Panc1 (cell line): ENCODE results near the gene DPCD.

Source experiments
- POLR2AphosphoS5 ChIP-seq: IDR thresholded peaks from 2 replicates; pipeline ENCODE4 v1.6.1; 2012; ENCODE audit warnings: mild to moderate bottlenecking, low read depth, low read length, moderate library complexity
- REST ChIP-seq, 2 experiments: IDR thresholded peaks; 2 replicates each; pipeline ENCODE4 v1.6.1; 2011 to 2012; ENCODE audit warnings: low read depth in 2 of 2, control low read depth in 1 of 2, low read length in 1 of 2, mild to moderate bottlenecking in 1 of 2, moderate library complexity in 1 of 2; ENCODE audit not compliant: insufficient read depth in 1 of 2
- SIN3A ChIP-seq: IDR thresholded peaks from 2 replicates; pipeline ENCODE4 v1.6.1; 2012; ENCODE audit warnings: low read depth, mild to moderate bottlenecking, low read length, moderate library complexity, borderline replicate concordance; ENCODE audit not compliant: insufficient read depth
- TCF7L2 ChIP-seq: IDR thresholded peaks from 2 replicates; pipeline ENCODE4 v1.6.1; 2011; ENCODE audit warnings: mild to moderate bottlenecking, low read depth, low read length, inconsistent platforms
- TF ChIP-seq, protein P1 (sequence below): fragments of 450-650 bp; IDR thresholded peaks from 2 replicates; pipeline ENCODE4 v1.5.1; 2017; ENCODE audit warnings: mild to moderate bottlenecking

DNA sequence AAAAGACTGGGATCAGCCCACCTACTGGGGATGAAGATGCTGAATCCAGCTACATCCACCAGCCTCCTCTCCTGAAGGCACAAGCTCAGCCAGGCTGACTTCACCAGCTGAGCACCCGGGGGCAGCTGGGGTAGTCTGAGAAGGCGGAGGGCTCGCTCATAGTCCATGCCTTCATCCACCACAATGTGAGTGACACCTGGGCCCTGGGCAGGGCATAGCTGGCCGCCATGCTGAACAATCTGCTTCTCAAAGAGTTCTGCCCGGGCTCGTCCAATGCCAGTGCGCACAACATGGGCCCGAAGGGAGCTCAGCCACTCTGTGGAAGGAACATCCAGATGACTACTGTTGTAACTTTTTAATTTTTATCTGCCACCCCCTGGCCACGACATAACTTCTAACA is 2.3 kb upstream of the DPCD start:
- TF ChIP-seq, protein P1, sequence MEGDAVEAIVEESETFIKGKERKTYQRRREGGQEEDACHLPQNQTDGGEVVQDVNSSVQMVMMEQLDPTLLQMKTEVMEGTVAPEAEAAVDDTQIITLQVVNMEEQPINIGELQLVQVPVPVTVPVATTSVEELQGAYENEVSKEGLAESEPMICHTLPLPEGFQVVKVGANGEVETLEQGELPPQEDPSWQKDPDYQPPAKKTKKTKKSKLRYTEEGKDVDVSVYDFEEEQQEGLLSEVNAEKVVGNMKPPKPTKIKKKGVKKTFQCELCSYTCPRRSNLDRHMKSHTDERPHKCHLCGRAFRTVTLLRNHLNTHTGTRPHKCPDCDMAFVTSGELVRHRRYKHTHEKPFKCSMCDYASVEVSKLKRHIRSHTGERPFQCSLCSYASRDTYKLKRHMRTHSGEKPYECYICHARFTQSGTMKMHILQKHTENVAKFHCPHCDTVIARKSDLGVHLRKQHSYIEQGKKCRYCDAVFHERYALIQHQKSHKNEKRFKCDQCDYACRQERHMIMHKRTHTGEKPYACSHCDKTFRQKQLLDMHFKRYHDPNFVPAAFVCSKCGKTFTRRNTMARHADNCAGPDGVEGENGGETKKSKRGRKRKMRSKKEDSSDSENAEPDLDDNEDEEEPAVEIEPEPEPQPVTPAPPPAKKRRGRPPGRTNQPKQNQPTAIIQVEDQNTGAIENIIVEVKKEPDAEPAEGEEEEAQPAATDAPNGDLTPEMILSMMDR, result no peak
- TF ChIP-seq REST (IDR thresholded peaks at IDR 0.05; ENCODE audit: insufficient read depth in 1 of 2, low read depth in 2 of 2, low read length in 1 of 2), result no peak
- no peak for TF ChIP-seq POLR2AphosphoS5
- TF ChIP-seq SIN3A, result no peak
- TF ChIP-seq TCF7L2, result no peak
